Sigmoid colon (tissue), 4 donors: ENCODE results near the gene CRYZ.

Experiments
- CTCF ChIP-seq, 4 experiments: fragments of 450-650 bp in 3 of 4; fragments of 200-600 bp in 1 of 4; IDR thresholded peaks; one replicate each; pipeline ENCODE4 v1.5.1; 2016 to 2019; ENCODE audit warnings: antibody characterized with exemption in 4 of 4, mild to moderate bottlenecking in 3 of 4, moderate library complexity in 2 of 4
- EP300 ChIP-seq, 4 donors: sonication (generic); formaldehyde crosslinking; IDR thresholded peaks; one replicate each; pipeline ENCODE4 v1.6.1; 2017; ENCODE audit warnings: antibody characterized with exemption in 4 of 4
- POLR2A ChIP-seq, 2 donors: fragments of 450-650 bp; IDR thresholded peaks; one replicate each; pipeline ENCODE4 v1.6.1; 2016; ENCODE audit warnings: antibody characterized with exemption in 2 of 2, mild to moderate bottlenecking in 2 of 2, moderate library complexity in 2 of 2

GRCh38 chr1:74686928-74687327 is 45.9 kb downstream of the CRYZ start:
- TF ChIP-seq CTCF (IDR thresholded peaks at IDR 0.05) = no peak
- no peak for TF ChIP-seq POLR2A (IDR thresholded peaks at IDR 0.05)
- TF ChIP-seq EP300 (IDR thresholded peaks at IDR 0.05) = no peak
